Measurements from ENCODE around the gene XPO4.

The XPO4 gene

GRCh38 chr13:20738616-20739015 is 163.9 kb downstream of the XPO4 start:
- Histone ChIP-seq H3K9me2 (replicated peaks; ENCODE audit: insufficient read depth, low read length) (no peaks in the 10 kb centered on the region), H3F3A (ENCODE audit: insufficient read depth) (no peaks in the 10 kb centered on the region)
- no peak for TF ChIP-seq EZH2phosphoT487 (conservative IDR thresholded peaks at IDR 0.05; ENCODE audit: low read length)
- no peak for TF ChIP-seq CTCF (IDR thresholded peaks at IDR 0.05; ENCODE audit: insufficient read depth, low read length, poor library complexity, severe bottlenecking)

DNA sequence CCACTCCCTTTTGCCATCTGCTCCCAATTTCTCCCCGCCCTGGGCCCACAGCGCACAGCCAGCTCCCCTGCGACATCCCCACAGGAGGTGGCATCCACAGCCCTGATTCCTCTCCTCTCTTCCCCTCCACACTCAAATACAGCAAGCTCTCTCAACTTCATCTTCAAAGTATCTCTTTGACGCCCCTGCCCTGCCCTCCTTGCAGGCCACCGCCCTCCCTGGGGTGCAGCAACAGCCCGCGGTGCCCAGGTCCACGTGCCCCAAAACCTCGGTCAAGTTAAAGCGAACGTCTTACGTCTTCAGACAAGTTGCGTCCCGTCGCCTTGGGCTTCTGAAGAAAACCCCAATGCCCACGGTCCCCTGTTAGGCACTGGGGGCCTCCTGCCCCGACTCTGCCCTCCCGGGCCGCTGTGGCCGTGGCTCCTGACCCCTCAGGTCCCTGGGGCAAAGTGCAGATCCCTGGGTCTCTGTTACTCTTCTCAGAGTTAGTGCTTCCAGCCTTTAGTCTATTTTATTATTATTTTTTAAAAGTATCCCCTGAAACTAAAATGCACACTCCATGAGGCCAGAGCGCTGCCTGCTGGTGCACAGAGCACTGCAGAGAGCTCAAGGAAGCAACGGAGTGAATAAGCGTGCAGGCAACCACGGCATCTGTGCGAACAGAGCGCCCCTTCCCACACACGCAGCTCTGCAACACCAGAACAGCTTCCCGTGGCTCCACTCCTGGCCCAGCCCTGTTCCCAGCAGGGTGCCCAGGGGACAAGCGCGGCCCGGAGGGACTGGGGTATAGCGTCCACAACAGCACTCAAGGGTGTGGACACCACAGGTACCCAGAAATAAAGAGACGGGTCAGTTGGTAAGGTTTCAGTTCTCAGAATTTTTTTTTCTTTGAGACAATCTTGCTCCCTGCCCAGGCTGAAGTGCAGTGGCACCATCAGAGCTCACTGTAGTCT is 172.6 kb downstream of the XPO4 start:
- Histone ChIP-seq H3K36me3 (ENCODE audit: low read length) (no peaks in the 10 kb centered on the region), H3K79me2 (ENCODE audit: insufficient read depth, low read length) (no peaks in the 10 kb centered on the region), H3K9me3 (ENCODE audit: insufficient read depth, low read length) (no peaks in the 10 kb centered on the region), H4K20me1 (ENCODE audit: low read depth, low read length) (no peaks in the 10 kb centered on the region), H3K4me3 (ENCODE audit: insufficient read depth, low read length, poor library complexity, severe bottlenecking) (no peak overlapping the region), H3K9me2 (replicated peaks; ENCODE audit: insufficient read depth, low read length) (no peaks in the 10 kb centered on the region), H3K27ac (ENCODE audit: low read depth, low read length) (no peak overlapping the region), H3K27me3 (ENCODE audit: low read length) (no peaks in the 10 kb centered on the region), H2AFZ (ENCODE audit: low read depth, low read length, severe bottlenecking) (no peak overlapping the region), H3K9ac (ENCODE audit: low read length) (no peak overlapping the region), H3K4me2 (ENCODE audit: low read depth, low read length, poor library complexity, severe bottlenecking) (no peak overlapping the region), H3F3A (ENCODE audit: insufficient read depth) (no peaks in the 10 kb centered on the region)
- TF ChIP-seq CTCF (IDR thresholded peaks at IDR 0.05; ENCODE audit: insufficient read depth, low read length, poor library complexity, severe bottlenecking) (no peak), EZH2phosphoT487 (conservative IDR thresholded peaks at IDR 0.05; ENCODE audit: low read length) (no peak)

More at GRCh38 chr13:20738616-20739015, 163.9 kb downstream of the XPO4 start:
- Histone ChIP-seq H4K20me1 (ENCODE audit: low read depth, low read length) (no peaks in the 10 kb centered on the region), H2AFZ (ENCODE audit: low read depth, low read length, severe bottlenecking) (no peak overlapping the region), H3K9me3 (ENCODE audit: insufficient read depth, low read length) (no peaks in the 10 kb centered on the region), H3K27me3 (ENCODE audit: low read length) (no peaks in the 10 kb centered on the region), H3K27ac (ENCODE audit: low read depth, low read length) (no peak overlapping the region), H3K9ac (ENCODE audit: low read length) (no peak overlapping the region), H3K4me3 (ENCODE audit: insufficient read depth, low read length, poor library complexity, severe bottlenecking) (no peak overlapping the region), H3K36me3 (ENCODE audit: low read length) (no peaks in the 10 kb centered on the region), H3K79me2 (ENCODE audit: insufficient read depth, low read length) (no peaks in the 10 kb centered on the region), H3K4me2 (ENCODE audit: low read depth, low read length, poor library complexity, severe bottlenecking) (no peak overlapping the region)

GRCh38 chr13:20728579-20729311 is 173.8 kb downstream of the XPO4 start:
- Histone ChIP-seq H3K36me3 (ENCODE audit: low read length) (no peaks in the 10 kb centered on the region), H3K27ac (ENCODE audit: low read depth, low read length) (no peak overlapping the region), H3K9me3 (ENCODE audit: insufficient read depth, low read length) (no peaks in the 10 kb centered on the region), H3K27me3 (ENCODE audit: low read length) (no peaks in the 10 kb centered on the region), H3K4me2 (ENCODE audit: low read depth, low read length, poor library complexity, severe bottlenecking) (no peak overlapping the region), H3K9ac (ENCODE audit: low read length) (no peak overlapping the region), H3K79me2 (ENCODE audit: insufficient read depth, low read length) (no peaks in the 10 kb centered on the region), H3K9me2 (replicated peaks; ENCODE audit: insufficient read depth, low read length) (no peaks in the 10 kb centered on the region), H4K20me1 (ENCODE audit: low read depth, low read length) (no peaks in the 10 kb centered on the region), H3F3A (ENCODE audit: insufficient read depth) (no peaks in the 10 kb centered on the region), H3K4me3 (ENCODE audit: insufficient read depth, low read length, poor library complexity, severe bottlenecking) (no peak overlapping the region), H2AFZ (ENCODE audit: low read depth, low read length, severe bottlenecking) (no peak overlapping the region)
- TF ChIP-seq CTCF (IDR thresholded peaks at IDR 0.05; ENCODE audit: insufficient read depth, low read length, poor library complexity, severe bottlenecking) (no peak), EZH2phosphoT487 (conservative IDR thresholded peaks at IDR 0.05; ENCODE audit: low read length) (no peak)

Measured in SU-DHL-6 (cell line).